OCI-LY7 (cell line): Measurements from ENCODE around the gene DPF3. TPM values are rescaled to one million over a fixed set of nuclear protein-coding genes. Genes with fewer than 3 reads are reported as not detected.
A peak's percentile ranks its signal among the peaks of the same experiment; 100 is the strongest.

Experiments
- BruUV-seq: library from RNA; stranded (reverse); fragments of 400-500 nt; replicated peaks from 2 replicates; lab custom pipeline; 2021; lab: Mats Ljungman, UMichigan
- CTCF ChIA-PET: fragments of 300-600 bp; sonication (Branson Sonifier 250); formaldehyde crosslinking; loops from one replicate; lab custom pipeline; 2022; ENCODE audit warnings: antibody characterized with exemption; ENCODE audit not compliant: unreplicated experiment; lab: Charles Lee
- POLR2A ChIA-PET: fragments of 300-600 bp; sonication (Branson Sonifier 250); formaldehyde crosslinking; loops from one replicate; lab custom pipeline; 2022; ENCODE audit warnings: antibody characterized with exemption; lab: Charles Lee
- DNase-seq: peaks from one replicate; pipeline ENCODE4 v3.0.0-alpha.2; 2015; ENCODE audit warnings: low spot score
- H2AFZ ChIP-seq: fragments of 200-600 bp; sonication (generic), shearing (Covaris generic); 2 replicates; pipeline ENCODE4 v1.6.1; 2014; ENCODE audit warnings: mild to moderate bottlenecking, antibody characterized with exemption, low read length, moderate library complexity
- H3K27ac ChIP-seq: fragments of 200-600 bp; sonication (generic); 2 replicates; pipeline ENCODE4 v1.5.1; 2014; ENCODE audit warnings: mixed run types, low read depth, mild to moderate bottlenecking, moderate library complexity, low read length, inconsistent platforms; ENCODE audit not compliant: poor library complexity, severe bottlenecking
- H3K36me3 ChIP-seq: fragments of 200-600 bp; sonication (generic); 2 replicates; pipeline ENCODE4 v1.6.1; 2014; ENCODE audit warnings: mild to moderate bottlenecking, antibody characterized with exemption, low read length, moderate library complexity, mixed read lengths; ENCODE audit not compliant: insufficient read depth
- H3K4me1 ChIP-seq: fragments of 200-600 bp; sonication (generic); 2 replicates; pipeline ENCODE4 v1.5.1; 2014; ENCODE audit warnings: mild to moderate bottlenecking, low read length; ENCODE audit not compliant: insufficient read depth, poor library complexity, severe bottlenecking
- H3K4me2 ChIP-seq: fragments of 200-600 bp; sonication (generic); 2 replicates; pipeline ENCODE4 v1.6.1; 2014; ENCODE audit warnings: mild to moderate bottlenecking, low read length
- H3K4me3 ChIP-seq: fragments of 200-600 bp; sonication (generic); 2 replicates; pipeline ENCODE4 v1.5.1; 2014; ENCODE audit warnings: mild to moderate bottlenecking, low read depth, low read length; ENCODE audit not compliant: poor library complexity, severe bottlenecking
- H3K79me2 ChIP-seq: fragments of 200-600 bp; sonication (generic); 2 replicates; pipeline ENCODE4 v1.6.1; 2016; ENCODE audit warnings: low read depth, mild to moderate bottlenecking, low read length, moderate library complexity, mixed read lengths; ENCODE audit not compliant: insufficient read depth
- H3K9me2 ChIP-seq: fragments of 200-600 bp; sonication (generic); 2 replicates; pipeline ENCODE4 v1.6.1; 2016; ENCODE audit warnings: mild to moderate bottlenecking, low read length, mixed read lengths; ENCODE audit not compliant: insufficient read depth
- H3K9me3 ChIP-seq: fragments of 200-600 bp; sonication (generic); 2 replicates; pipeline ENCODE4 v1.6.1; 2014; ENCODE audit warnings: mild to moderate bottlenecking, mixed run types, low read length, mixed read lengths
- H4K20me1 ChIP-seq: fragments of 200-600 bp; sonication (generic); 2 replicates; pipeline ENCODE4 v1.6.1; 2014; ENCODE audit warnings: mild to moderate bottlenecking, antibody characterized with exemption, low read length, moderate library complexity, mixed read lengths; ENCODE audit not compliant: insufficient read depth
- EZH2phosphoT487 ChIP-seq: fragments of 200-600 bp; sonication (generic); IDR thresholded peaks from 2 replicates; pipeline ENCODE4 v1.6.1; 2018; ENCODE audit warnings: low read depth, borderline replicate concordance, mild to moderate bottlenecking, mixed run types, antibody characterized with exemption, low read length, moderate library complexity, mixed read lengths
- intact Hi-C: fragments of 100-400 bp; cut with micrococcal nuclease; formaldehyde crosslinking; loops from one replicate; pipeline ENCODE4 v1.10.0; 2022; ENCODE audit not compliant: unreplicated experiment
- total RNA-seq, 2 experiments: library from RNA; depleted of rRNA in 1 of 2; stranded (reverse); fragments of >200 nt in 1 of 2; shearing (Covaris generic) in 1 of 2; gene quantifications; 2 replicates each; pipeline ENCODE4 v1.2.3, GENCODE V29; 2014 to 2022
- TF ChIP-seq, protein P1 (sequence below): fragments of 200-600 bp; sonication (generic); conservative IDR thresholded peaks from 2 replicates; pipeline ENCODE4 v1.5.1; 2014; ENCODE audit warnings: mild to moderate bottlenecking, antibody characterized with exemption, low read length, moderate library complexity, mixed read lengths

The DPF3 gene
- total RNA-seq, 2 experiments from 2014 or later, result 0.42 TPM; not detected in 1

- no peak overlapping the region for H2AFZ ChIP-seq
- BruUV-seq, result no TSS peak
Observed at GRCh38 chr14:72891666-72892102, 2.2 kb downstream of the DPF3 start.

GRCh38 chr14:72889366-72889765 is 4.5 kb downstream of the DPF3 start:
- Histone ChIP-seq H3K27ac (no peak overlapping the region), H3K9me3 (no peaks in the 10 kb centered on the region), H3K4me2 (no peak overlapping the region), H2AFZ (no peak overlapping the region), H3K36me3 (no peaks in the 10 kb centered on the region), H3K79me2 (no peaks in the 10 kb centered on the region), H3K4me1 (peaks cover 16% of the 10 kb centered on the region), H3K9me2 (no peaks in the 10 kb centered on the region), H3K4me3 (no peak overlapping the region), H4K20me1 (no peaks in the 10 kb centered on the region)
- ChIA-PET CTCF (no interaction called here), POLR2A (no interaction called here)
- BruUV-seq, result no TSS peak
- intact Hi-C loops, result no loop called here
- no peak for TF ChIP-seq EZH2phosphoT487
- TF ChIP-seq, protein P1, sequence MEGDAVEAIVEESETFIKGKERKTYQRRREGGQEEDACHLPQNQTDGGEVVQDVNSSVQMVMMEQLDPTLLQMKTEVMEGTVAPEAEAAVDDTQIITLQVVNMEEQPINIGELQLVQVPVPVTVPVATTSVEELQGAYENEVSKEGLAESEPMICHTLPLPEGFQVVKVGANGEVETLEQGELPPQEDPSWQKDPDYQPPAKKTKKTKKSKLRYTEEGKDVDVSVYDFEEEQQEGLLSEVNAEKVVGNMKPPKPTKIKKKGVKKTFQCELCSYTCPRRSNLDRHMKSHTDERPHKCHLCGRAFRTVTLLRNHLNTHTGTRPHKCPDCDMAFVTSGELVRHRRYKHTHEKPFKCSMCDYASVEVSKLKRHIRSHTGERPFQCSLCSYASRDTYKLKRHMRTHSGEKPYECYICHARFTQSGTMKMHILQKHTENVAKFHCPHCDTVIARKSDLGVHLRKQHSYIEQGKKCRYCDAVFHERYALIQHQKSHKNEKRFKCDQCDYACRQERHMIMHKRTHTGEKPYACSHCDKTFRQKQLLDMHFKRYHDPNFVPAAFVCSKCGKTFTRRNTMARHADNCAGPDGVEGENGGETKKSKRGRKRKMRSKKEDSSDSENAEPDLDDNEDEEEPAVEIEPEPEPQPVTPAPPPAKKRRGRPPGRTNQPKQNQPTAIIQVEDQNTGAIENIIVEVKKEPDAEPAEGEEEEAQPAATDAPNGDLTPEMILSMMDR, result no peak
- DNase-seq, result no peak

More at GRCh38 chr14:72891666-72892102, 2.2 kb downstream of the DPF3 start:
- H4K20me1 ChIP-seq, result no peaks in the 10 kb centered on the region
- POLR2A ChIA-PET, result interaction anchor here (0.5 to 0.6 kb wide), 2 partner anchors 372 to 906 kb away, joined by 3 read pairs; no protein-coding TSS in a partner anchor
- H3K9me3 ChIP-seq, result no peaks in the 10 kb centered on the region
- no peak for DNase-seq
- H3K4me3 ChIP-seq, result peak overlapping the region; percentile 73
- TF ChIP-seq, protein P1, result no peak
- no peak for TF ChIP-seq EZH2phosphoT487
- H3K9me2 ChIP-seq, result no peaks in the 10 kb centered on the region
- peaks cover 20% of the 10 kb centered on the region for H3K4me1 ChIP-seq
- H3K79me2 ChIP-seq, result no peaks in the 10 kb centered on the region
- CTCF ChIA-PET, result no interaction called here
- no peak overlapping the region for H3K27ac ChIP-seq
- peak overlapping the region; percentile 86 for H3K4me2 ChIP-seq
- intact Hi-C loops, result no loop called here
- no peaks in the 10 kb centered on the region for H3K36me3 ChIP-seq

- H2AFZ ChIP-seq, result no peak overlapping the region
- no peak overlapping the region for H3K4me2 ChIP-seq
- no peaks in the 10 kb centered on the region for H3K36me3 ChIP-seq
- no peaks in the 10 kb centered on the region for H3K79me2 ChIP-seq
- H3K9me3 ChIP-seq, result no peaks in the 10 kb centered on the region
- ChIA-PET CTCF (no interaction called here), POLR2A (interaction anchor here (0.6 to 1.2 kb wide), 2 partner anchors 10 to 111 kb away, joined by 3 to 7 read pairs; no protein-coding TSS in a partner anchor)
- no peak overlapping the region for H3K4me3 ChIP-seq
- DNase-seq, result no peak
- H3K4me1 ChIP-seq, result peaks cover 15% of the 10 kb centered on the region
- BruUV-seq, result no TSS peak
- intact Hi-C loops, result no loop called here
- H3K9me2 ChIP-seq, result no peaks in the 10 kb centered on the region
- no peak overlapping the region for H3K27ac ChIP-seq
- no peaks in the 10 kb centered on the region for H4K20me1 ChIP-seq
- TF ChIP-seq EZH2phosphoT487, result no peak
- TF ChIP-seq, protein P1, result no peak
Observed at GRCh38 chr14:72888636-72889201, 5.2 kb downstream of the DPF3 start.
